PC-9 (cell line): ENCODE data around the gene PITHD1. TPM values are rescaled to one million over a fixed set of nuclear protein-coding genes. Genes with fewer than 3 reads are reported as not detected.
"Not testable (repeated sequence)": the region's sequence is repeated elsewhere in the genome, so short reads cannot be mapped to it uniquely, and the experiment has no call there.

Experiments
- Bru-seq: library from RNA; stranded (reverse); fragments of 400-500 nt; gene quantifications from one replicate; lab custom pipeline; 2021; lab: Mats Ljungman, UMichigan
- BruChase-seq, 2 experiments: library from RNA; stranded (reverse); fragments of 400-500 nt; gene quantifications; one replicate each; lab custom pipeline; 2021; lab: Mats Ljungman, UMichigan
- BruUV-seq: library from RNA; stranded (reverse); fragments of 400-500 nt; replicated peaks from 2 replicates; lab custom pipeline; 2021; lab: Mats Ljungman, UMichigan
- CTCF ChIA-PET: fragments of 300-600 bp; sonication (Branson Sonifier 250); formaldehyde crosslinking; loops from one replicate; lab custom pipeline; 2022; ENCODE audit warnings: antibody characterized with exemption; lab: Charles Lee
- POLR2A ChIA-PET: fragments of 300-600 bp; sonication (Branson Sonifier 250); formaldehyde crosslinking; loops from one replicate; lab custom pipeline; 2022; ENCODE audit warnings: antibody characterized with exemption; ENCODE audit not compliant: unreplicated experiment; lab: Charles Lee
- DNase-seq, 2 experiments: peaks; one replicate each; pipeline versions ENCODE4 v3.0.0 to v3.0.0-alpha.2; 2015 to 2022; ENCODE audit warnings: mixed read lengths in 1 of 2
- H2AFZ ChIP-seq: fragments of 200-600 bp; sonication (generic); 2 replicates; pipeline ENCODE4 v1.8.1; 2017; ENCODE audit warnings: antibody characterized with exemption
- H3F3A ChIP-seq: fragments of 200-600 bp; sonication (generic); 2 replicates; pipeline ENCODE4 v1.8.1; 2017; ENCODE audit warnings: antibody characterized with exemption, mild to moderate bottlenecking, low read depth; ENCODE audit not compliant: insufficient read depth
- H3K27ac ChIP-seq: fragments of 200-600 bp; sonication (generic); 2 replicates; pipeline ENCODE4 v1.6.1; 2016; ENCODE audit warnings: mixed run types
- H3K27me3 ChIP-seq: fragments of 200-600 bp; sonication (generic); 2 replicates; pipeline ENCODE4 v1.6.1; 2016; ENCODE audit warnings: low read depth, mixed run types; ENCODE audit not compliant: insufficient read depth
- H3K36me3 ChIP-seq: fragments of 200-600 bp; sonication (generic); 2 replicates; pipeline ENCODE4 v1.6.1; 2016; ENCODE audit warnings: low read depth, mixed run types
- H3K4me1 ChIP-seq: fragments of 200-600 bp; sonication (generic); replicated peaks from 2 replicates; pipeline ENCODE4 v1.6.1; 2016; ENCODE audit warnings: mixed run types; ENCODE audit not compliant: insufficient read depth
- H3K4me2 ChIP-seq: fragments of 200-600 bp; sonication (generic); 2 replicates; pipeline ENCODE4 v1.6.1; 2017; ENCODE audit warnings: mixed run types
- H3K4me3 ChIP-seq: fragments of 200-600 bp; sonication (generic); 2 replicates; pipeline ENCODE4 v1.6.1; 2016; ENCODE audit warnings: mixed run types
- H3K79me2 ChIP-seq: fragments of 200-600 bp; sonication (generic); 2 replicates; pipeline ENCODE4 v1.6.1; 2017; ENCODE audit warnings: low read depth, mixed run types
- H3K9me2 ChIP-seq: fragments of 200-600 bp; sonication (generic); 2 replicates; pipeline ENCODE4 v1.8.1; 2017; ENCODE audit warnings: mild to moderate bottlenecking; ENCODE audit not compliant: insufficient read depth
- H3K9me3 ChIP-seq: fragments of 200-600 bp; sonication (generic); 2 replicates; pipeline ENCODE4 v1.8.1; 2016; ENCODE audit warnings: low read depth; ENCODE audit not compliant: insufficient read depth
- H4K20me1 ChIP-seq: fragments of 200-600 bp; sonication (generic); 2 replicates; pipeline ENCODE4 v1.8.1; 2017; ENCODE audit not compliant: insufficient read depth
- CTCF ChIP-seq: fragments of 200-600 bp; sonication (generic); conservative IDR thresholded peaks from 2 replicates; pipeline ENCODE4 v1.6.1; 2017; ENCODE audit warnings: mixed run types, antibody characterized with exemption, mild to moderate bottlenecking, moderate library complexity
- EZH2 ChIP-seq: fragments of 200-600 bp; sonication (generic); IDR thresholded peaks from 2 replicates; pipeline ENCODE4 v1.8.0; 2017; ENCODE audit warnings: antibody characterized with exemption, low read depth
- intact Hi-C: fragments of 100-400 bp; cut with micrococcal nuclease; formaldehyde crosslinking; loops from one replicate; pipeline ENCODE4 v1.10.0; 2022; ENCODE audit not compliant: unreplicated experiment
- long read RNA-seq: library from polyadenylated mRNA; stranded (forward); transcript quantifications from one replicate; pipeline ENCODE4 v2.0.0, GENCODE V29; 2022
- total RNA-seq: library from RNA; stranded (reverse); gene quantifications from 2 replicates; pipeline ENCODE4 v1.2.3, GENCODE V29; 2021

The PITHD1 gene
- 38.5 and 39.7 TPM in 2 replicates for total RNA-seq
- percentile 85 among the genes with signal in this experiment for Bru-seq, nascent RNA
- percentile 84 among the genes with signal in this experiment for BruChase-seq, experiment 1, labeled RNA remaining after a 2-hour chase
- BruChase-seq, experiment 2, labeled RNA remaining after a 6-hour chase: percentile 91 among the genes with signal in this experiment
- long read RNA-seq, transcript PITHD1-201 (6 exons, 1,603 nt): major isoform, 58 of 117 reads
- long read RNA-seq, partial matches to known transcripts: 0 of 117 reads
- long read RNA-seq, other reads (novel, unspliced or antisense): 59 of 117 reads

GRCh38 chr1:23777979-23778814 lies at the start of gene PITHD1:
Gene PITHD1, plus strand, starts transcription at chr1:23778418. Its CDS starts 98 bp downstream, at chr1:23778516.
- Histone ChIP-seq H3F3A (peaks cover 25% of the 10 kb centered on the region), H3K4me2 (peak within 1 kb of the TSS; percentile 93), H3K79me2 (peaks cover 58% of the 10 kb centered on the region), H3K9me2 (no peaks in the 10 kb centered on the region), H3K4me1 (peaks cover 29% of the 10 kb centered on the region), H3K27me3 (no peaks in the 10 kb centered on the region), H2AFZ (peak within 1 kb of the TSS; percentile 88), H3K4me3 (peak within 1 kb of the TSS; percentile 90), H4K20me1 (no peaks in the 10 kb centered on the region; the same call in 1 of the 2 replicates), H3K9me3 (no peaks in the 10 kb centered on the region), H3K27ac (peak within 1 kb of the TSS; percentile 81), H3K36me3 (no peaks in the 10 kb centered on the region)
- ChIA-PET POLR2A (interaction anchor here (0.5 to 0.7 kb wide), 13 partner anchors 11 to 967 kb away, joined by 3 to 22 read pairs (median 8); partner anchors contain the start of genes CLIC4 and LYPLA2), CTCF (no interaction called here)
- DNase-seq: peak; percentile 56 to 76
- TF ChIP-seq EZH2 (no peak), CTCF (no peak)
- intact Hi-C loops: loop anchor here (1.0 to 5.0 kb wide), 3 partner anchors 12 to 179 kb away; partner anchors contain the start of genes GALE and PNRC2
- TSS peak; percentile 81 for BruUV-seq

GRCh38 chr1:23732363-23733224 lies 45.6 kb upstream of the PITHD1 start:
- Histone ChIP-seq H4K20me1 (no peaks in the 10 kb centered on the region), H3K4me2 (no peak overlapping the region), H3F3A (no peaks in the 10 kb centered on the region), H3K9me3 (no peaks in the 10 kb centered on the region), H3K27ac (no peak overlapping the region), H2AFZ (no peak overlapping the region), H3K9me2 (no peaks in the 10 kb centered on the region), H3K27me3 (no peaks in the 10 kb centered on the region), H3K4me3 (no peak overlapping the region), H3K79me2 (no peaks in the 10 kb centered on the region), H3K36me3 (no peaks in the 10 kb centered on the region), H3K4me1 (no peaks in the 10 kb centered on the region)
- DNase-seq: no peak
- BruUV-seq: no TSS peak
- POLR2A ChIA-PET: no interaction called here
- CTCF ChIA-PET: no interaction called here
- TF ChIP-seq EZH2: no peak
- TF ChIP-seq CTCF: no peak
- intact Hi-C loops: no loop called here

GRCh38 chr1:23733281-23733680 lies 44.9 kb upstream of the PITHD1 start:
- H3K9me2 ChIP-seq, H2AFZ ChIP-seq, H3K79me2 ChIP-seq, BruUV-seq, H3K9me3 ChIP-seq, POLR2A ChIA-PET, H3K4me3 ChIP-seq, H4K20me1 ChIP-seq, H3K36me3 ChIP-seq, DNase-seq, H3K4me1 ChIP-seq, H3K27ac ChIP-seq, H3K4me2 ChIP-seq, H3K27me3 ChIP-seq, intact Hi-C loops, H3F3A ChIP-seq: not testable (repeated sequence)
- CTCF ChIA-PET: interaction anchor here (0.6 kb wide), 1 partner anchor 727 kb away, joined by 6 read pairs; no protein-coding TSS in a partner anchor
